ENCODE results near the gene CRLF2.
A peak's percentile ranks its signal among the peaks of the same experiment; 100 is the strongest.
"Not testable (repeated sequence)": the region's sequence is repeated elsewhere in the genome, so short reads cannot be mapped to it uniquely, and the experiment has no call there.

CRLF2 gene

DNA sequence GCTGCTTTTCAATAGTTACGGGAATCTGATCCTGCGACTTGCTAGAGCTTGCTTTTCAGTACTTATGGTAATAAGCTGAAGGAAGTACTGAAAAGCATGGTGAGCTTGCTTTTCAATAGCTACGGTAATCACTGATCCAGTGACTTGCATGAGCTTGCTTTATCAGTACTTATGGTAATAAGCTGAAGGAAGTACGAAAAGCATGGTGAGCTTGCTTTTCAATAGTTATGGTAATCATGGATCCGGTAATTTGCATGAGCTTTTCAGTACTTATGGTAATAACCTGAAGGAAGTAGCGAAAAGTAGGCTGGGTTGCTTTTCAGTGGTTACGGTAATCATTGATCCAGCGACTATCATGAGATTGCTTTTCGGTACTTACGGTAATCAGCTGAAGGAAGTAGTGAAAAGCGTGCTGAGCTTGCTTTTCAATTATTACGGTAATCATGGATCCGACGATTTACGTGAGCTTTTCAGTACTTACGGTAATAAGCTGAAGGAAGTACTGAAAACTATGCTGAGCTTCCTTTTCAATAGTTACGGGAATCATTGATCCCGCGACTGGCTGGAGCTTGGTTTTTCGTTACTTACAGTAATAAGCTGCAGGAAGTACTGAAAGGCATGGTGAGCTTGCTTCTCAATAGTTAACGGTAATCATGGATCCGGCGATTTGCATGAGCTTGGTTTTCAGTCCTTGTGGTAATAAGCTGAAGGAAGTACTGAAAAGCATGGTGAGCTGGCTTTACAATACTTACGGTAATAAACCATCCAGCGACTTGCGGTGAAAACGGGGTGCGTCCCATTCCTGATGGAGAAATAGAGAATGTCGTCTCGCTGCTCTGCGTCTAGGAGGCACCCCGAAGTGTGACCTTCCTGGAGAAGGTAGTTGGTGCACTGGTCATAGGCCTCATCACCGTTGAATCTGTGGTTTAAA lies 6.5 kb downstream of the CRLF2 start:
- peaks cover 2% of the 10 kb centered on the region for H3K4me1 ChIP-seq (ENCODE audit: insufficient read depth, low read length, poor library complexity, severe bottlenecking)
- no peaks in the 10 kb centered on the region for H3F3A ChIP-seq (ENCODE audit: low read depth)
- H3K4me3 ChIP-seq (ENCODE audit: low read length, poor library complexity, severe bottlenecking), result peak overlapping the region; percentile 78

DNA sequence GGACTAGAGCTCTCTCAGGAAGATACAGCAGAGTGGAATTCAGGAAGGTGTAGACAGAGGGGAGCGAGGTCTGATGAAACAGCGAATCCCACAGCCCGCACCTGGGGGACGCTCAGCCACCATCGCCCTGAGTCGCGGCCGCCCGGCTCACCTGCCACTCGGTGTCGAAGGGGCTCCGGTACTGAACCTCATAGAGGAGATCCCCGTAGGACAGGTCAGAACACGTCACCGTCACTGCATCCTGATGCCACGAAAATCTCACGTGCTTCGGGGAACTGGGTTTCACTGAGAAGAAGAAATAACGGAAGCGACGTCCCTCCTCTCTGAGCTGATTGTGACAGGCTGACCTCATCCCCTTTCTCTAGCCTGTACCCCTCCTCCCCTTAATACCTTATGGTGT lies 10.2 kb downstream of the CRLF2 start:
- Histone ChIP-seq H3K9me3 (ENCODE audit: insufficient read depth, low read depth, low read length) (no peaks in the 10 kb centered on the region), H3K9ac (ENCODE audit: low read depth, low read length, poor library complexity, severe bottlenecking) (no peak overlapping the region), H3K4me3 (ENCODE audit: low read length, poor library complexity, severe bottlenecking) (no peak overlapping the region), H3K36me3 (ENCODE audit: insufficient read depth, low read length) (peaks cover 3% of the 10 kb centered on the region; the same call in 1 of the 2 replicates), H4K20me1 (ENCODE audit: insufficient read depth, low read length, poor library complexity, severe bottlenecking) (no peaks in the 10 kb centered on the region), H3F3A (ENCODE audit: low read depth) (no peaks in the 10 kb centered on the region), H3K9me2 (replicated peaks; ENCODE audit: low read depth, low read length) (no peaks in the 10 kb centered on the region), H3K79me2 (ENCODE audit: insufficient read depth, low read length) (no peaks in the 10 kb centered on the region), H3K4me2 (ENCODE audit: low read depth, low read length, poor library complexity, severe bottlenecking) (no peak overlapping the region), H3K27me3 (ENCODE audit: insufficient read depth, low read length, poor library complexity, severe bottlenecking) (no peaks in the 10 kb centered on the region), H2AFZ (ENCODE audit: low read length) (no peak overlapping the region), H3K4me1 (ENCODE audit: insufficient read depth, low read length, poor library complexity, severe bottlenecking) (peaks cover 2% of the 10 kb centered on the region)
- TF ChIP-seq, protein P1, sequence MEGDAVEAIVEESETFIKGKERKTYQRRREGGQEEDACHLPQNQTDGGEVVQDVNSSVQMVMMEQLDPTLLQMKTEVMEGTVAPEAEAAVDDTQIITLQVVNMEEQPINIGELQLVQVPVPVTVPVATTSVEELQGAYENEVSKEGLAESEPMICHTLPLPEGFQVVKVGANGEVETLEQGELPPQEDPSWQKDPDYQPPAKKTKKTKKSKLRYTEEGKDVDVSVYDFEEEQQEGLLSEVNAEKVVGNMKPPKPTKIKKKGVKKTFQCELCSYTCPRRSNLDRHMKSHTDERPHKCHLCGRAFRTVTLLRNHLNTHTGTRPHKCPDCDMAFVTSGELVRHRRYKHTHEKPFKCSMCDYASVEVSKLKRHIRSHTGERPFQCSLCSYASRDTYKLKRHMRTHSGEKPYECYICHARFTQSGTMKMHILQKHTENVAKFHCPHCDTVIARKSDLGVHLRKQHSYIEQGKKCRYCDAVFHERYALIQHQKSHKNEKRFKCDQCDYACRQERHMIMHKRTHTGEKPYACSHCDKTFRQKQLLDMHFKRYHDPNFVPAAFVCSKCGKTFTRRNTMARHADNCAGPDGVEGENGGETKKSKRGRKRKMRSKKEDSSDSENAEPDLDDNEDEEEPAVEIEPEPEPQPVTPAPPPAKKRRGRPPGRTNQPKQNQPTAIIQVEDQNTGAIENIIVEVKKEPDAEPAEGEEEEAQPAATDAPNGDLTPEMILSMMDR (conservative IDR thresholded peaks at IDR 0.05; ENCODE audit: low read length), result no peak
- no peak for TF ChIP-seq EZH2phosphoT487 (IDR thresholded peaks at IDR 0.05; ENCODE audit: borderline replicate concordance)

More for the DNA sequence above, 6.5 kb downstream of the CRLF2 start:
- Histone ChIP-seq H3K9ac (ENCODE audit: low read depth, low read length, poor library complexity, severe bottlenecking) (peak overlapping the region; percentile 68), H3K9me3 (ENCODE audit: insufficient read depth, low read depth, low read length) (no peaks in the 10 kb centered on the region), H4K20me1 (ENCODE audit: insufficient read depth, low read length, poor library complexity, severe bottlenecking) (no peaks in the 10 kb centered on the region), H3K9me2 (replicated peaks; ENCODE audit: low read depth, low read length) (no peaks in the 10 kb centered on the region), H3K27me3 (ENCODE audit: insufficient read depth, low read length, poor library complexity, severe bottlenecking) (no peaks in the 10 kb centered on the region), H3K79me2 (ENCODE audit: insufficient read depth, low read length) (no peaks in the 10 kb centered on the region), H2AFZ (ENCODE audit: low read length) (peak overlapping the region; percentile 79), H3K4me2 (ENCODE audit: low read depth, low read length, poor library complexity, severe bottlenecking) (peak overlapping the region; percentile 68), H3K36me3 (ENCODE audit: insufficient read depth, low read length) (no peaks in the 10 kb centered on the region; the same call in 1 of the 2 replicates)
- TF ChIP-seq EZH2phosphoT487 (IDR thresholded peaks at IDR 0.05; ENCODE audit: borderline replicate concordance), result no peak
- TF ChIP-seq, protein P1 (conservative IDR thresholded peaks at IDR 0.05; ENCODE audit: low read length), result no peak

DNA sequence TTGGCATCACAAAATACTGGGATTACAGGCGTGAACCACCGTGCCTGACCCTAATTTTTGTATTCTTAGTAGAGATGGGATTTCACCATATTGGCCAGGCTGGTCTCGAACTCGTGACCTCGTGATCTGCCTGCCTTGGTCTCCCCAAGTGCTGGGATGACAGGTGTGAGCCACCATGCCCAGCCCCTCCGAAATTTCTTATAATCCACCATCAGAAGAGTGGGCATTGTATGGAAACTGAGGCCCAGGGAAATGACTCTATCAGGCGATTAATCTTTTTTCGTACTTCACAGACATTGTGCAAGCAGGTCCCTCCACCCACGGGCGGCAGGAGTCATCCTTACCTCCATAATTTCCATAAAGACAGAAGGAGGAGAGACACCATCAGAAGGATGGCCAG lies 16.0 kb downstream of the CRLF2 start:
- TF ChIP-seq, protein P1 (conservative IDR thresholded peaks at IDR 0.05; ENCODE audit: low read length), result no peak
- TF ChIP-seq EZH2phosphoT487 (IDR thresholded peaks at IDR 0.05; ENCODE audit: borderline replicate concordance), result no peak
- no peaks in the 10 kb centered on the region for H3K9me3 ChIP-seq (ENCODE audit: insufficient read depth, low read depth, low read length)
- no peaks in the 10 kb centered on the region for H3K9me2 ChIP-seq (replicated peaks; ENCODE audit: low read depth, low read length)
- H2AFZ ChIP-seq (ENCODE audit: low read length), result no peak overlapping the region
- no peaks in the 10 kb centered on the region for H4K20me1 ChIP-seq (ENCODE audit: insufficient read depth, low read length, poor library complexity, severe bottlenecking)
- no peaks in the 10 kb centered on the region for H3K79me2 ChIP-seq (ENCODE audit: insufficient read depth, low read length)
- no peaks in the 10 kb centered on the region for H3F3A ChIP-seq (ENCODE audit: low read depth)
- H3K27me3 ChIP-seq (ENCODE audit: insufficient read depth, low read length, poor library complexity, severe bottlenecking), result no peaks in the 10 kb centered on the region
- no peak overlapping the region for H3K9ac ChIP-seq (ENCODE audit: low read depth, low read length, poor library complexity, severe bottlenecking)
- no peaks in the 10 kb centered on the region for H3K4me1 ChIP-seq (ENCODE audit: insufficient read depth, low read length, poor library complexity, severe bottlenecking)
- H3K36me3 ChIP-seq (ENCODE audit: insufficient read depth, low read length), result peaks cover 3% of the 10 kb centered on the region; the same call in 1 of the 2 replicates
- H3K4me3 ChIP-seq (ENCODE audit: low read length, poor library complexity, severe bottlenecking), result no peak overlapping the region
- no peak overlapping the region for H3K4me2 ChIP-seq (ENCODE audit: low read depth, low read length, poor library complexity, severe bottlenecking)

DNA sequence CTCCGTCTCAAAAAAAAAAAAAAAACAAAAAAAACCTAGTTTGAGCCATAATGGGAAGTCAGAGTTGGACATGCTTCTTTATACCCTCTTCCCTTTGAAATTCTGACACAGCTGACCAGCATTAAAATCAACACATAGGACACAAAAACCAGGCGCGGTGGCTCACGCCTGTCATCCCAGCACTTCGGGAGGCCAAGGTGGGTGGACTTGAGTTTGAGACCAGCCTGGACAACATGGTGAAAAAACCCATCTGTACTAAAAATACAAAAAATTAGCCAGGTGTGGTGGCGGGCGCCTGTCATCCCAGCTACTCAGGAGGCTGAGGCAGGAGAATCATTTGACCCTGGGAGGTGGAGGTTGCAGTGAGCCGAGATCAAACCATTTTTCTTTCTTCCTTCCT lies 20.3 kb downstream of the CRLF2 start:
- H3K27me3 ChIP-seq (ENCODE audit: insufficient read depth, low read length, poor library complexity, severe bottlenecking); H3K4me1 ChIP-seq (ENCODE audit: insufficient read depth, low read length, poor library complexity, severe bottlenecking); H2AFZ ChIP-seq (ENCODE audit: low read length); H3K4me2 ChIP-seq (ENCODE audit: low read depth, low read length, poor library complexity, severe bottlenecking); H3K36me3 ChIP-seq (ENCODE audit: insufficient read depth, low read length); H3K9ac ChIP-seq (ENCODE audit: low read depth, low read length, poor library complexity, severe bottlenecking); H4K20me1 ChIP-seq (ENCODE audit: insufficient read depth, low read length, poor library complexity, severe bottlenecking); H3F3A ChIP-seq (ENCODE audit: low read depth); H3K9me3 ChIP-seq (ENCODE audit: insufficient read depth, low read depth, low read length); H3K4me3 ChIP-seq (ENCODE audit: low read length, poor library complexity, severe bottlenecking); H3K79me2 ChIP-seq (ENCODE audit: insufficient read depth, low read length); H3K9me2 ChIP-seq (replicated peaks; ENCODE audit: low read depth, low read length): not testable (repeated sequence)

All from Loucy (cell line).